ENCODE measurements around the gene PPP1R18.

- TF ChIP-seq POLR2A (IDR thresholded peaks at IDR 0.05): no peak
- no peak for TF ChIP-seq CTCF (IDR thresholded peaks at IDR 0.05)
These were observed at the start of gene PPP1R18 for GRCh38 chr6:30686009-30686907.
